H1 (cell line): ENCODE measurements around the gene LYVE1.

Experiments
- BCL11A ChIP-seq, 2 experiments: IDR thresholded peaks; one replicate each; pipeline ENCODE4 v1.6.1; 2011; ENCODE audit warnings: low read depth in 2 of 2, low read length in 2 of 2, mild to moderate bottlenecking in 2 of 2
- EP300 ChIP-seq, 2 experiments: IDR thresholded peaks; 1 replicate in 1 of 2; 2 replicates in 1 of 2; pipeline ENCODE4 v1.6.1; 2011 to 2012; ENCODE audit warnings: low read depth in 2 of 2, low read length in 2 of 2, mild to moderate bottlenecking in 2 of 2, borderline replicate concordance in 1 of 2, inconsistent platforms in 1 of 2, moderate library complexity in 1 of 2
- GABPA ChIP-seq: IDR thresholded peaks from 2 replicates; pipeline ENCODE4 v1.6.1; 2011; ENCODE audit warnings: mild to moderate bottlenecking, low read length, moderate library complexity, borderline replicate concordance; ENCODE audit not compliant: insufficient read depth
- POLR2A ChIP-seq, 2 experiments: IDR thresholded peaks; 1 replicate in 1 of 2; 2 replicates in 1 of 2; pipeline ENCODE4 v1.6.1; 2011; ENCODE audit warnings: low read depth in 2 of 2, low read length in 2 of 2, mild to moderate bottlenecking in 2 of 2; ENCODE audit errors: control extremely low read depth in 1 of 2
- POLR2AphosphoS5 ChIP-seq: IDR thresholded peaks from 2 replicates; pipeline ENCODE4 v1.6.1; 2011; ENCODE audit warnings: low read depth, low read length
- RFX5 ChIP-seq: IDR thresholded peaks from 2 replicates; pipeline ENCODE4 v1.6.1; 2011; ENCODE audit warnings: low read depth, low read length, improper control_type of control experiment, borderline replicate concordance
- SP1 ChIP-seq: IDR thresholded peaks from 2 replicates; pipeline ENCODE4 v1.6.1; 2011; ENCODE audit warnings: low read depth, low read length
- SP2 ChIP-seq: IDR thresholded peaks from 2 replicates; pipeline ENCODE4 v1.6.1; 2012; ENCODE audit warnings: mild to moderate bottlenecking, low read length, inconsistent platforms
- ZNF274 ChIP-seq: IDR thresholded peaks from 2 replicates; pipeline ENCODE4 v1.7.0; 2012; ENCODE audit warnings: low read length, borderline replicate concordance; ENCODE audit errors: extremely low read depth
- TF ChIP-seq, protein P1 (sequence below), 3 experiments: IDR thresholded peaks; 1 replicate in 2 of 3; 2 replicates in 1 of 3; pipeline versions ENCODE4 v1.5.1 to v1.6.1; 2011; ENCODE audit warnings: low read length in 3 of 3, mild to moderate bottlenecking in 3 of 3, inconsistent platforms in 2 of 3, low read depth in 1 of 3, moderate library complexity in 1 of 3; ENCODE audit not compliant: insufficient read depth in 1 of 3; ENCODE audit errors: control extremely low read depth in 1 of 3
- TF ChIP-seq, protein P2 (sequence below): IDR thresholded peaks from 2 replicates; pipeline ENCODE4 v1.6.1; 2011; ENCODE audit warnings: low read length, improper control_type of control experiment
- TF ChIP-seq, protein P3 (sequence below): IDR thresholded peaks from 2 replicates; pipeline ENCODE4 v1.6.1; 2012; ENCODE audit warnings: inconsistent platforms
- TF ChIP-seq, protein P4 (sequence below): IDR thresholded peaks from 2 replicates; pipeline ENCODE4 v1.6.1; 2012; ENCODE audit warnings: inconsistent platforms

DNA sequence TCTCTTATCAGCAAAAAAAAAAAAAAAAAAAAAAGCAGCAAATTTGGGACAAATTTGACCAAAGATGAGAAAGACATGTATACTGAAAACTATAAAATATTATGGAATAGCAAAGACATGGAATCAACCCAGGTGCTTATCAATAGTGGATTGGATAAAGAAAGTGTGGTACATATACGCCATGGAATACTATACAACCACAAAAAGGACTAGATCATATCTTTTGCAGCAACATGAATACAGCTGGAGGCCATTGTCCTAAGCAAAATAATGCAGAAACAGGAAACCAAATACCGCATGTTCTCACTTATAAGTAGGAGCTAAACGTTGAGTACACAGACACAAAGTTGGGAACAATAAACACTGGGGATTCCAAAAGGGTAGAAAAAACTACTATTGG lies 25.7 kb downstream of the LYVE1 start:
- TF ChIP-seq, protein P1, sequence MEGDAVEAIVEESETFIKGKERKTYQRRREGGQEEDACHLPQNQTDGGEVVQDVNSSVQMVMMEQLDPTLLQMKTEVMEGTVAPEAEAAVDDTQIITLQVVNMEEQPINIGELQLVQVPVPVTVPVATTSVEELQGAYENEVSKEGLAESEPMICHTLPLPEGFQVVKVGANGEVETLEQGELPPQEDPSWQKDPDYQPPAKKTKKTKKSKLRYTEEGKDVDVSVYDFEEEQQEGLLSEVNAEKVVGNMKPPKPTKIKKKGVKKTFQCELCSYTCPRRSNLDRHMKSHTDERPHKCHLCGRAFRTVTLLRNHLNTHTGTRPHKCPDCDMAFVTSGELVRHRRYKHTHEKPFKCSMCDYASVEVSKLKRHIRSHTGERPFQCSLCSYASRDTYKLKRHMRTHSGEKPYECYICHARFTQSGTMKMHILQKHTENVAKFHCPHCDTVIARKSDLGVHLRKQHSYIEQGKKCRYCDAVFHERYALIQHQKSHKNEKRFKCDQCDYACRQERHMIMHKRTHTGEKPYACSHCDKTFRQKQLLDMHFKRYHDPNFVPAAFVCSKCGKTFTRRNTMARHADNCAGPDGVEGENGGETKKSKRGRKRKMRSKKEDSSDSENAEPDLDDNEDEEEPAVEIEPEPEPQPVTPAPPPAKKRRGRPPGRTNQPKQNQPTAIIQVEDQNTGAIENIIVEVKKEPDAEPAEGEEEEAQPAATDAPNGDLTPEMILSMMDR (IDR thresholded peaks at IDR 0.05; ENCODE audit: control extremely low read depth in 1 of 3, insufficient read depth in 1 of 3, low read depth in 1 of 3, low read length in 3 of 3), result no peak
- TF ChIP-seq POLR2A (IDR thresholded peaks at IDR 0.05; ENCODE audit: control extremely low read depth in 1 of 2, low read depth in 2 of 2, low read length in 2 of 2) (no peak), RFX5 (no peak), GABPA (no peak), SP2 (no peak), EP300 (IDR thresholded peaks at IDR 0.05; ENCODE audit: borderline replicate concordance in 1 of 2, low read depth in 2 of 2, low read length in 2 of 2) (no peak), POLR2AphosphoS5 (no peak), BCL11A (IDR thresholded peaks at IDR 0.05; ENCODE audit: low read depth in 2 of 2, low read length in 2 of 2) (no peak), SP1 (no peak), ZNF274 (no peak)
- TF ChIP-seq, protein P2, sequence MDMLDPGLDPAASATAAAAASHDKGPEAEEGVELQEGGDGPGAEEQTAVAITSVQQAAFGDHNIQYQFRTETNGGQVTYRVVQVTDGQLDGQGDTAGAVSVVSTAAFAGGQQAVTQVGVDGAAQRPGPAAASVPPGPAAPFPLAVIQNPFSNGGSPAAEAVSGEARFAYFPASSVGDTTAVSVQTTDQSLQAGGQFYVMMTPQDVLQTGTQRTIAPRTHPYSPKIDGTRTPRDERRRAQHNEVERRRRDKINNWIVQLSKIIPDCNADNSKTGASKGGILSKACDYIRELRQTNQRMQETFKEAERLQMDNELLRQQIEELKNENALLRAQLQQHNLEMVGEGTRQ, result no peak
- TF ChIP-seq, protein P3, sequence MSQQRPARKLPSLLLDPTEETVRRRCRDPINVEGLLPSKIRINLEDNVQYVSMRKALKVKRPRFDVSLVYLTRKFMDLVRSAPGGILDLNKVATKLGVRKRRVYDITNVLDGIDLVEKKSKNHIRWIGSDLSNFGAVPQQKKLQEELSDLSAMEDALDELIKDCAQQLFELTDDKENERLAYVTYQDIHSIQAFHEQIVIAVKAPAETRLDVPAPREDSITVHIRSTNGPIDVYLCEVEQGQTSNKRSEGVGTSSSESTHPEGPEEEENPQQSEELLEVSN, result no peak
- TF ChIP-seq, protein P4, sequence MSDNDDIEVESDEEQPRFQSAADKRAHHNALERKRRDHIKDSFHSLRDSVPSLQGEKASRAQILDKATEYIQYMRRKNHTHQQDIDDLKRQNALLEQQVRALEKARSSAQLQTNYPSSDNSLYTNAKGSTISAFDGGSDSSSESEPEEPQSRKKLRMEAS, result no peak
